B cell (primary cell): ENCODE results near the gene STX10. TPM values are rescaled to one million over a fixed set of nuclear protein-coding genes. Genes with fewer than 3 reads are reported as not detected.

ENCODE experiments used
- ATAC-seq: fragments of 200-7000 bp; cut with Tn5 transposase; one replicate; pipeline ENCODE4 v1.10.0; 2021; ENCODE audit warnings: low read depth, mild to moderate bottlenecking, moderate number of reproducible peaks, moderate library complexity
- CTCF ChIA-PET: fragments of 350-600 bp; sonication (Branson Sonifier 250); formaldehyde crosslinking; loops from one replicate; lab custom pipeline; 2021; ENCODE audit warnings: antibody characterized with exemption, inconsistent platforms; lab: Charles Lee
- POLR2A ChIA-PET: fragments of 350-600 bp; sonication (Branson Sonifier 250); formaldehyde crosslinking; loops from one replicate; lab custom pipeline; 2021; ENCODE audit warnings: antibody characterized with exemption; lab: Charles Lee
- DNase-seq: peaks from one replicate; pipeline ENCODE4 v3.0.0; 2013
- H2AFZ ChIP-seq: 2 replicates; pipeline ENCODE4 v1.6.1; 2012; ENCODE audit warnings: mild to moderate bottlenecking, low read depth, low read length; ENCODE audit not compliant: insufficient read depth, poor library complexity, severe bottlenecking
- H3K27ac ChIP-seq, 2 donors: 1 replicate in 1 of 2; 2 replicates in 1 of 2; pipeline ENCODE4 v1.5.1; 2012 to 2013; ENCODE audit warnings: low read length in 2 of 2, mild to moderate bottlenecking in 2 of 2, moderate library complexity in 1 of 2
- H3K27me3 ChIP-seq, 4 experiments: fragments of 200-600 bp in 1 of 4; sonication (generic) in 1 of 4; replicated peaks in 1 of 4; 1 replicate in 2 of 4; 2 replicates in 2 of 4; pipeline versions ENCODE4 v1.6.1 to v1.7.0; 2013 to 2016; ENCODE audit warnings: low read length in 3 of 4, mild to moderate bottlenecking in 2 of 4, mixed read lengths in 1 of 4, moderate library complexity in 1 of 4; ENCODE audit not compliant: insufficient read depth in 4 of 4, control insufficient read depth in 3 of 4; ENCODE audit errors: control extremely low read depth in 1 of 4
- H3K36me3 ChIP-seq, 2 experiments: replicated peaks in 1 of 2; 1 replicate in 1 of 2; 2 replicates in 1 of 2; pipeline versions ENCODE4 v1.6.1 to v1.7.1; 2013; ENCODE audit warnings: low read length in 1 of 2; ENCODE audit not compliant: insufficient read depth in 2 of 2, control insufficient read depth in 1 of 2; ENCODE audit errors: control extremely low read depth in 1 of 2, extremely low read depth in 1 of 2
- H3K4me1 ChIP-seq, 2 donors: fragments of 200-600 bp in 1 of 2; sonication (generic) in 1 of 2; 1 replicate in 1 of 2; 2 replicates in 1 of 2; pipeline versions ENCODE4 v1.5.1 to v1.6.1; 2013 to 2017; ENCODE audit warnings: low read length in 2 of 2; ENCODE audit not compliant: control insufficient read depth in 2 of 2, insufficient read depth in 2 of 2
- H3K4me2 ChIP-seq: replicated peaks from 2 replicates; pipeline ENCODE3; 2012; ENCODE audit warnings: mild to moderate bottlenecking, low read depth, low read length; ENCODE audit not compliant: poor library complexity, severe bottlenecking
- H3K4me3 ChIP-seq, 5 experiments: fragments of 200-600 bp in 1 of 5; sonication (generic) in 1 of 5; 1 replicate in 3 of 5; 2 replicates in 2 of 5; pipeline versions ENCODE4 v1.5.1 to v1.7.0; 2011 to 2016; ENCODE audit warnings: low read length in 4 of 5, mild to moderate bottlenecking in 4 of 5, low read depth in 2 of 5, control low read depth in 1 of 5, moderate library complexity in 1 of 5; ENCODE audit not compliant: insufficient read depth in 1 of 5; ENCODE audit errors: control extremely low read depth in 1 of 5, extremely low read depth in 1 of 5
- H3K79me2 ChIP-seq: fragments of 200-600 bp; sonication (generic); one replicate; pipeline ENCODE4 v1.6.0; 2016; ENCODE audit warnings: low read length; ENCODE audit not compliant: control insufficient read depth, insufficient read depth
- H3K9ac ChIP-seq: fragments of 200-600 bp; sonication (generic); 2 replicates; pipeline ENCODE4 v1.6.1; 2017; ENCODE audit warnings: mild to moderate bottlenecking, low read length, moderate library complexity
- H3K9me3 ChIP-seq, 3 donors: one replicate each; pipeline versions ENCODE4 v1.6.1 to v1.7.1; 2013; ENCODE audit warnings: low read length in 2 of 3; ENCODE audit not compliant: control insufficient read depth in 2 of 3, insufficient read depth in 1 of 3; ENCODE audit errors: control extremely low read depth in 1 of 3
- H4K20me1 ChIP-seq: 2 replicates; pipeline ENCODE4 v1.6.0; 2012; ENCODE audit warnings: mild to moderate bottlenecking, low read length; ENCODE audit not compliant: insufficient read depth, control insufficient read depth, poor library complexity, severe bottlenecking
- H3K27ac Mint-ChIP-seq: one replicate; pipeline ENCODE4 v1.8.0; 2021; ENCODE audit warnings: mixed read lengths
- H3K27me3 Mint-ChIP-seq: one replicate; pipeline ENCODE4 v1.8.0; 2021; ENCODE audit warnings: mixed read lengths
- H3K4me1 Mint-ChIP-seq: one replicate; pipeline ENCODE4 v1.8.0; 2021; ENCODE audit warnings: mixed read lengths
- H3K4me3 Mint-ChIP-seq: one replicate; pipeline ENCODE4 v1.8.0; 2021; ENCODE audit warnings: mixed read lengths
- H3K9me3 Mint-ChIP-seq: one replicate; pipeline ENCODE4 v1.8.0; 2022; ENCODE audit warnings: mixed read lengths; ENCODE audit not compliant: insufficient read depth
- EZH2 ChIP-seq: IDR thresholded peaks from 2 replicates; pipeline ENCODE4 v1.6.1; 2012; ENCODE audit warnings: borderline replicate concordance, low read depth, mild to moderate bottlenecking, moderate library complexity, low read length; ENCODE audit not compliant: insufficient read depth, poor library complexity, severe bottlenecking
- WGBS: methylation state at CpG from one replicate; pipeline ENCODE4 v1.1.5; 2013; ENCODE audit warnings: missing lambda C conversion rate; ENCODE audit not compliant: insufficient coverage; 5-methylcytosine and 5-hydroxymethylcytosine counted together
- intact Hi-C: fragments of 100-400 bp; cut with micrococcal nuclease; formaldehyde crosslinking; loops from one replicate; pipeline ENCODE4 v1.10.0; 2022
- polyA plus RNA-seq: library from polyadenylated mRNA; depleted of rRNA; stranded (reverse); fragments of >200 nt; gene quantifications from 2 replicates; pipeline ENCODE4 v1.2.3, GENCODE V29; 2012
- total RNA-seq, 2 donors: library from RNA; stranded (reverse); fragments of 120-200 nt in 1 of 2; gene quantifications; 1 replicate in 1 of 2; 2 replicates in 1 of 2; pipeline versions ENCODE4 v1.2.3 to v1.2.4, GENCODE V29; 2013 to 2022
- TF ChIP-seq, protein P1 (sequence below): fragments of 200-600 bp; IDR thresholded peaks from one replicate; pipeline ENCODE4 v1.8.0; 2022; ENCODE audit warnings: antibody characterized with exemption, mild to moderate bottlenecking

The STX10 gene
- total and polyA plus RNA-seq, 2 donors (not counting 1 experiment from before 2014, with no cell fraction given): 59.0 to 147 TPM

- Histone ChIP-seq H4K20me1 (no peaks in the 10 kb centered on the region), H3K27me3 (no peaks in the 10 kb centered on the region), H3K27ac (peak overlapping the region; percentile 85 to 94), H3K4me2 (peak overlapping the region; percentile 94), H3K36me3 (no peaks in the 10 kb centered on the region), H3K79me2 (peaks cover 16% of the 10 kb centered on the region), H3K4me3 (no peak overlapping the region), H3K4me1 (peaks cover 87 to 100% of the 10 kb centered on the region in 2 donors), H3K9ac (no peak overlapping the region), H3K9me3 (no peaks in the 10 kb centered on the region), H2AFZ (no peak overlapping the region)
- intact Hi-C loops: no loop called here
- Mint-ChIP-seq H3K4me3 (peak overlapping the region; percentile 92), H3K27me3 (no peaks in the 10 kb centered on the region), H3K27ac (peak overlapping the region; percentile 97), H3K4me1 (peaks cover 76% of the 10 kb centered on the region), H3K9me3 (no peaks in the 10 kb centered on the region)
- ChIA-PET POLR2A (interaction anchor here (0.6 to 7.1 kb wide), 8 partner anchors 9 to 70 kb away, joined by 3 to 116 read pairs (median 6); no protein-coding TSS in a partner anchor), CTCF (interaction anchor here (1.1 to 12.6 kb wide), 4 partner anchors 13 to 70 kb away, joined by 7 to 154 read pairs (median 12); no protein-coding TSS in a partner anchor)
- ATAC-seq: no peak
- no peak for TF ChIP-seq EZH2
- TF ChIP-seq, protein P1, sequence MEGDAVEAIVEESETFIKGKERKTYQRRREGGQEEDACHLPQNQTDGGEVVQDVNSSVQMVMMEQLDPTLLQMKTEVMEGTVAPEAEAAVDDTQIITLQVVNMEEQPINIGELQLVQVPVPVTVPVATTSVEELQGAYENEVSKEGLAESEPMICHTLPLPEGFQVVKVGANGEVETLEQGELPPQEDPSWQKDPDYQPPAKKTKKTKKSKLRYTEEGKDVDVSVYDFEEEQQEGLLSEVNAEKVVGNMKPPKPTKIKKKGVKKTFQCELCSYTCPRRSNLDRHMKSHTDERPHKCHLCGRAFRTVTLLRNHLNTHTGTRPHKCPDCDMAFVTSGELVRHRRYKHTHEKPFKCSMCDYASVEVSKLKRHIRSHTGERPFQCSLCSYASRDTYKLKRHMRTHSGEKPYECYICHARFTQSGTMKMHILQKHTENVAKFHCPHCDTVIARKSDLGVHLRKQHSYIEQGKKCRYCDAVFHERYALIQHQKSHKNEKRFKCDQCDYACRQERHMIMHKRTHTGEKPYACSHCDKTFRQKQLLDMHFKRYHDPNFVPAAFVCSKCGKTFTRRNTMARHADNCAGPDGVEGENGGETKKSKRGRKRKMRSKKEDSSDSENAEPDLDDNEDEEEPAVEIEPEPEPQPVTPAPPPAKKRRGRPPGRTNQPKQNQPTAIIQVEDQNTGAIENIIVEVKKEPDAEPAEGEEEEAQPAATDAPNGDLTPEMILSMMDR: no peak
- WGBS: 84% methylated on average over 10 of the region's 19 CpGs
- DNase-seq: no peak
Observed at GRCh38 chr19:13165162-13165997, 15.2 kb upstream of the STX10 start.
